ENCODE results near the gene PLAGL1.
A peak's percentile ranks its signal among the peaks of the same experiment; 100 is the strongest.

The PLAGL1 gene

GRCh38 chr6:143964674-143965081, 43.4 kb downstream of the PLAGL1 start:
- no peak for DNase-seq

DNA sequence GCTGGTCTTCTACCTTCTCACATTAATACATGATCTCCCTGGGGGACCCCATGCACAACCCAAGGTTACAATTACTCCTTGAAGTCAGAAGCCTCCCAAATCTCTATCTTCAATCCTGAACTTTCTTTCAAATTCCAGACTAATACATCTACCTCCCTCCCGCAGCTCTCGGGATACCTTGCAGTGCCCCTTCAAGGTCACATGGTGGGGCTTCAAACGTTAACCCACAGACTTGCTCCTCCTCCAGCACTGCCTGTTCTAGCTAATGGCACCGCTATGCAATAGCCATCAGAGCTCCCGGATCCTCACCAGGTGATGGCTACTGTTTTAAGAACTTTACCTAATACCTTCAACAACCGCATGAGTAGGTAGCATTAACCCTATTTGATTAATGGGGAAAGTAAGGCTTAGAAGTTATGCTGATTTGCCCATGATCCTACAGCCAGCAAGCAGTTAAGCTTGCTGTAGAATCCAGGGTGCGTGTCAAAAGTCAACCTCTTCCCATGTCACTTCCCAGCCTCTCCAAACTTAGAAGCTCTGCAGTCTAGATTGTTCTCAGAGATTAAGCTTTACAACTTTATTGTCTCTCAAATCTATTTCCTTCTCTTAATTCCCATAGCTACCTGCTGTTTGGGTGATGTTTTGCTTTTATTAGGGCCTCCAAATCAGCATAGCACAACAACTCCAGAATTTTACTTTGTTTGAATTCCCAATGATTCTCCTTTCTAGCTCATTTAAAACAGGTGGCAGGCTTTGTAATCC, 44.7 kb downstream of the PLAGL1 start:
- DNase-seq, result no peak

DNA sequence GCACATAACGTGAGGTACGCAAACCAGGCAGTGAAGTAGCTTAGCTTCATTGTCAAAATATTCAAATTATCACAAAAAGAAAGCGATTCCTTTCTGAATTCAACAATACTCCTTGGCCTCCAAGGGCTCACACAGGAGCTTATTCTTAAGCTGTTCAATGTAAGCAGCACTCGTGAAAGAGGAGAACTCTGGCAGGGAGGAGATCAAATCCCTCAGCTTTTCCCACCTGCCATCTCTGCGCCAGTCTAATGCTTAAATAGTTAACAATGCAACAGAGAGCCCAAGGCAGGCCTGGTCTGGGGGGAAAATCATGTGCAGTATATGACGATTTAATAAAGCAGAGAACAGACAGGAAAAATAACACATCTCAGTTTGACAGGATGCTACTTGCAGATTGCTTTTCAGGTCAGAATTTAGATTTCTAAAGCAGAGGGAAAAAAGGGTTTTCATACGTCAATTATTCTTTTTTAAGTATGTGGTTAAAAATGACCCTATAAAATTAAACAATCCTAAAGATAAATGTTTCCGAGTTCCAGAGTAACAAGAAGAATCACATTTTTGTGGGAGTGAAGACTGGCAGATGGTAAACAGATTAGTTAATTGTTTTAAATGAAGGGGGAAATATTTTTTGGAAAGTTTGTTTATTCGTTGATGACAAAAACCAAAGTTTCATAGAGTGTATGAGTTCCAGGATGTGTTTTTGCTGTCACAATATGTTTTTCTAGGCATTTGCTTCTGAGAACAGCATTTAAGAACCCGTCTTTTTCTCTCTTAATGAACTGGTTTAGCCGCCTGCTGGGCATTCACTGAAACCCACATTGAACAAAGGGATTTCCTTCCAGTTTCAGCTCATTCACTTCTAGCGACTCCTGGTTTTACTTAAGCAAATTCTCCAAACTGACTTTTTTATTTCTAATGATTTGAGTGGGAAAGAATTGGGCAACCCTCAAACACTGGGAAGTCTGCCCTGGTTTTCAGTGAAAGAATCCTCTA, 45.9 kb downstream of the PLAGL1 start:
- DNase-seq, result no peak

GRCh38 chr6:143961066-143961465, 47.0 kb downstream of the PLAGL1 start:
- DNase-seq, result no peak

DNA sequence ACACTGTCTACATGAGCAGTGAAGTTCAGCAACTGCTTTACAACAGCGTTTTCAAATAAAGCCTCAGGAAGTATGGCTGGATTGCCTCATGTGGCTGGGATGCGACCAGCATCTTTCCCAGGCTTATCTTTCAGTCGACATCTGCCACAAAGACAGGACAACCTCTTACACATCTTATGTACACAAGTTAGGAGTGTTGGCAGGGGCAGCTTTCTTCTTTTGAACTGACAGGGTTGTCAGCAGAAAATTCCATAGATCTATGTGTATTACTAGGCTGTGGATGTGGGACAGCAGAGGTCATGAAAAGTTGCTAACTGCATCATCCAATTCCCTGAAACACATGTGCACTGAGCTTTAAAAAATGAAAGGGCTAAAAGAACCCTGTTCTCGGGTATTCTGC, 48.1 kb downstream of the PLAGL1 start:
- DNase-seq, result no peak

GRCh38 chr6:143958839-143959399, 49.1 kb downstream of the PLAGL1 start:
- no peak for DNase-seq

DNA sequence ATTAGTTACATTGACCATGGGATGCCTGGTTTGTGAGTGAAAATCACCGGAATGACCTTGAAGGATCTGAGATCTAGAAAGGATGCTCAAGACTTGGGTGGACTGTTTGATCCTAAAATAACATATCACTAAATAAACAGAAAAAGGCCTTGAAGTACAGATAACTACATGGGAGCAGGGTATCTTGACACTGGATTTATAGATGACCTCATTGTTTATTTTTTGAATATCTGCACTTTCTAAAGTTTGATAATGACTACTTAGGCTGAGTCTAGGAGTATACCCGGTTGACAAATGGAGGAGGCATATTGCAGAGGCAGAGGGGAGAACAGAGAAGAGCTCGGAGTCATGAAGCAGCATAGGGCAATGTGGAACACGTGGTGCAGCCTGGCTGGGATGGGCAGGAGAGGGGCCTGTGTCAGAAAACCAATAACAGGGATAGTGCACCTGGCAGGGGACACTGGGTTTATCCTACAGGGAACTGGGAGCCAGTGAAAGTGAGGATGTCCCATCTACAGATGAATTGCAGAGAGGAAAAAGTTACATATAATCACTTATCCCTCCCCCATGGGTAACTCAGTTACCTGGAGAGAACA, 50.3 kb downstream of the PLAGL1 start:
- no peak for DNase-seq

GRCh38 chr6:143955971-143956370, 52.1 kb downstream of the PLAGL1 start:
- DNase-seq, result no peak

DNA sequence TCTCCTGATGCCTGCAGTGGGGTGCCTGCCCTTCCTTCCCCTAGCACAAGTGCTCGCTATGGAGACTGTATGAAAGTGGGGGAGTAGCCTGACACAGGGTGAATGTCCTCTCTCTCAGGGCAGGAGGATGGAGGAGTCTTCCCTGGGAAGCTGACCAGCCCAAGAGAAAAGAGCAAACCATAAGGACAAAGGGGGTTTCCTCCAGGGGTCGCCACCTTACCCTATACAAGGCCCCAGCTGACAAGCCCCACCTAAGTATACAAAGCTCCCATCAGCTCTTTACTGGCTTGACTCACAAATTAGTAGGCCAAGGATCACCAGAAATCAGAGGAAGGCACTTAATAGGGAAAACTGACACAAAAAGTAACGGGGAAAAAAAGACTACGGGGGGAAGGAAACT, 54.1 kb downstream of the PLAGL1 start:
- no peak for DNase-seq

DNA sequence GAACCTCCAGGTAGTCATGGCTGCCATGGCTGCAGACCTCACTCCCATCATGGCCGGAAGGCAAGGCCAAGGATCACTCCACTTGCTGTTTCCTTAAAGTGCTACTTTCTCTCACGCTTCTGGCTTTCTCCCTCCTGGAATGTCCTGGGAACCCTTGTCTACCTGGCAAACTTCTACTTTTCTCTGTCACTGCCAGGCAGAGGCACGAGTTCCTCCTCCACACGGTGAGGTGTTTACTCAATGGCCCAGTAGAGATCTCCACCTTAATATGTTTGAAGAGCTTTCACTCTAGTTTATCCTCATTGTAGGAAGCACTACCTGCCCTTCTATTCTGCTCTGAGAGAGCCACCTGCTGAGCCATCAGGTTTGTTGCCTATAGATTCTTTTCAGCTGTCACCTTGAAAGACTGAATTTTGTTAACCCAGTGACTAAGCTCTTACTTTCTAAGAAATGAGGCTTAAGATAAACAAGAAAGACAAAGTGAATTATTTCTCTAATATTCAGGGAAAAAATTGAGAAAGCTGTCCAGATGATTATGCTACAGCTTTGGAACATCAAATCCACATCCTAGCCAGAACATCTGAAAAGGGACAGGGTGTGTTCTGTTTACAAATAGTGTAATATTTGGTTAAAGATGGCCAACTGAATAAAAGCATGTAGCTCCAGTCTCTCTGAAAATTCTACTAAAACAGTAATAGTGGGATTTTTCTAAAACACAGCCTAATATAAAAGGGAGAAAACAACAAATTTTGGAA, 54.9 kb downstream of the PLAGL1 start:
- no peak for DNase-seq

- no peak for DNase-seq
These were observed 55.8 kb downstream of the PLAGL1 start for GRCh38 chr6:143952060-143952778.

GRCh38 chr6:143950875-143951274, 57.2 kb downstream of the PLAGL1 start:
- DNase-seq, result no peak

GRCh38 chr6:143949962-143950361, 58.1 kb downstream of the PLAGL1 start:
- no peak for DNase-seq

- no peak for DNase-seq
These were observed 58.5 kb downstream of the PLAGL1 start for GRCh38 chr6:143949535-143949934.

- DNase-seq, result no peak
These were observed 59.9 kb downstream of the PLAGL1 start for GRCh38 chr6:143948208-143948607.

- DNase-seq, result peak; percentile 19 to 23
These were observed 66.0 kb downstream of the PLAGL1 start for GRCh38 chr6:143941852-143942627.

DNA sequence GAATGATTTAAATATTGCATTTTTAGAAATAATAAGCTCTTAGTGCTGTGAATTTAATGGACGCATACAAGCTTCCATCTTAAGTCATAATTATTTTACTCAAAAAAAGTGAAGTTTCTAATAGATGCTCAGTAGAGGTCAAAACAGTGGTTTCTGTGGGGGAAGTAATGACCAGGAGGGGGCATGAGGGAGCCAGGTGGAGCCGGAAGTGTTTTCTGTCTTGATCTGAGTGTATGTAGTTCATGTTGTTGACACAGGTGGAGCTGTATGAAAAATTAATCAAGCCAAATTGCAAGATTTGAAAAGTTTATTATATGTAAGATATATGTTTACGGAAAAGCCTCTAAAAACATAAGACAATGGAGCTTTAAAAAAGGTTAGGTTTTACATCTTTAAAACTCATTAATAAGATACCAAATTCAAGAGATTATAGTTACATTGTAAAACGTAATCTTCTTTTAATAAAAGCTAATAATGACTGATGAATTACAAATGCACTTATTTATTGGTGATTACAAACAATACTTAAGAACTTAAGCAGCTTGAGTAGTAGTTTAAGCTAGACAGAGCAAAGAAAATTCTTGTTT, 68.0 kb downstream of the PLAGL1 start:
- DNase-seq, result peak; percentile 8 to 33

- no peak for DNase-seq
These were observed 68.7 kb downstream of the PLAGL1 start for GRCh38 chr6:143939364-143939763.

GRCh38 chr6:143937668-143937970, 70.4 kb downstream of the PLAGL1 start:
- no peak for DNase-seq

DNA sequence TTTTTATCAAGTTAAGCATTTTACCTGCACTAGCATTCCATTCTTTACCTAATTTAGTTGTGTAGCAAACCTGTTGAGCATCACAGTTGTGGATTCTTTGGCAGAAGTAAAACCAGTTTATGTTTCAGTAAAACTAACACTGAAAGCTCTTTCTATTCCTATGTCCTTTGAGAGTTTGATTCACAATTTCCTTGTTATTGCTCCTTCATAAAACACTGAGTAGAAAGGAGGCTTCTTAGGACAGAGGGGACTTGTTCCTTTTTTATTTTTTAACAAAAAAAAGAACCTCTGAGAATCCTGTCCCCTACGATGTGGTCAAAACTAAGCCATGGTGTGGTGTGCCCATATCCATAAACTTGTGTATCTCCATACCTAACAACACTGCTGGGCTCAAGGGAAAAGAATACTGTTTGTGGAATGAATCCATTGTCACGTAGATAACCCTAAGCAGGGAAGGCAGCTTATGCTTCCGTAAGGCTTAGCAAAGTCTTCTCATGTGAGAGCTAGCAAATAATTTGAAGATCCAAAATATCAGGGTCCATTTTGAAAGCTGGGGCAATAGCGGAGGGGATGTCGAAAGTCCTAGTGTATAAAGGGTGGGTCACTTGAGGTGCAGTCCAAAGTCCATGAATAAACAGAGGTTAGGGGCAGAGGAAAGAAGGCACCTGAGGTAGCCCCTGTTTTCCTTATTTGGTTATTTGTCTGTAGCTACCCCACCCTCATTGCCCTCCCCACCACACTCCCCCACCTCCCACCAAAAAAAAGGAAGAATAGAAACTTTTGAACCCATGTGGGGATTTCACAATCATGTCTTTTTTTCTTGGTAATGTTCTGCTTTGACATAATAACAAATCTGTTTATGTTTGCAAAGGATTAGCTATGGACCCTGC, 71.0 kb downstream of the PLAGL1 start:
- no peak for DNase-seq
